GM20431 (cell line): ENCODE data around the gene TMEM205.
"Not testable (repeated sequence)": the region's sequence is repeated elsewhere in the genome, so short reads cannot be mapped to it uniquely, and the experiment has no call there.

ENCODE experiments used
- in situ Hi-C: fragments of 300-500 bp; cut with MseI, MboI; formaldehyde crosslinking; loops from one replicate; pipeline ENCODE4 v1.15.0; 2020; ENCODE audit warnings: low sequenced_read_pairs; ENCODE audit not compliant: unreplicated experiment

TMEM205 gene

DNA sequence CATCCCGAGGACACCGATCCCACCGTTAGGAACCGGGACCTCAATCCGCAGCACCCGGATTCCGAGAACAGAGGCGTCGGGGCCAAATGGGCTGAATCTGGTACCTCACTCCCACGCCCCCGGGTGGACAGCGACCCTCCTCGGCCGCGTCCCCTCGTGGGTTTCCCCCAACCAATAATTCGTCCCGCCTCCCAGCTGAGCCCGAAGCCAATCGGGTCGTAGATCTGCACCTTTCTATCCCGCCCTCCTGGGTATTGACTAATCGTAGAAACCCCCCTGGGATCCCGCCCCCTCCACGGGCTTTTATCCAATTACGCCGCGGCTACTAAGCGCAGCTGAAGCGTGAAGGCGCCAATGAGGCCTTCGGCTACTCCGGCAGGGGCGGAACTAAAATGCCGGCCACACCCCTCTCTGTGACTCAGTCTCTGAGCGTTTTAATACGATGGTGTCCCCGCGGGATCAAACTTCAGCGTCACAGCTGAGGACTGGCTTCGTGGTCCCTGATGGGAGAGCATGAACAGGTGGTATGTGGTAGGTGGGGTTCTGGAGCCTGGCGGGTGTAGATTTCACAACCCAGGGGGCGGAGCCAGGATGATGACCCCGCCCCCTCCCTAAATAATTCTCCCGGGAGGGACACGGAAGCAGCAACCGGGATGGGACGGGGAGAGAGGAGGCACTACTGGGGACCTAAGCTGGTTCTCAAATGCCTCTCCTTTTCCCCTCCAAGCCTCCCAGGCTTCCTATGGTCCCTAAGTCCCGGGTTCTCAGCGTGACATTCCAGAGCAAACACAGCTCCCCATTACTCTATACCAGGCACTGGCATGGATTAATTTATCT, at the start of gene TMEM205, which contains the start of gene CCDC159:
Gene TMEM205 (minus strand): TSS at position 165 of the 837 bp plus-strand sequence. CDS start 649 bp downstream, outside the sequence.
Gene CCDC159 (plus strand): TSS at position 416 of the 837 bp plus-strand sequence. CDS start 88 bp downstream, at position 504.
- in situ Hi-C loops: no loop called here

DNA sequence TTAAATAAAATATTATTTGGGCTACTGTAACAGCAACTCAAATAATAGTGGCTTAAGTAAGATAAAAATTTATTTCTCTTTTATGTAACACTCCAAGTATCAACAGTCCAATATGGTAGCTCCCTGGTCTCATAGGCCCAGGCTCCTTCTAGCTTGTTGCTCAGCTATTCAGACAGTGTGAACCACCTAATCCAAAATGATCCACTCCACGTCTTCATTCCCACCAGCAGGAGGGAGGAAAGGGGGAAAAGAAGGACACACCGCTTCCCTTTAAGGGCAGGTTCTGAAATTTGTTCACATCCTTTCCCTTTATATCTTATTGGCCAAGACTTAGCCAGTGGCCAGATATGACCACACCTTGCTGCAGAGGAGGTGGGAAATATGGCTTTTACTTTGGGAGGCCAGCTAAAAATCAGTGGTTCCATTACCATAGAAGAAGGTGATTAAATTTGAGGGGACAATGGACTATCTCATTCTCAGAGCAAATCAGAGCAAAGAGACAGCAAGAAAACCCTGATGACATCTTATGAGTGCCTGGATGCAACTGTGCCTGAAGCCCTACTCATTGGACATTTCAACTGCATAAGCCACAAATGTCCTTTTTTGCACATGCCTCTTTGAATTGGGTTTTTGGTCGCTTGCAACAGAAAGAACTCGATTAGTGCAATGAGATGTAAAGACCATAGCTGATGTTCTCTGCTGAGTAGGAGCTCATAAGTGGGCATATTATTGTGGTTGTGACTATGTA, 45.0 kb upstream of the TMEM205 start:
- in situ Hi-C loops: no loop called here

DNA sequence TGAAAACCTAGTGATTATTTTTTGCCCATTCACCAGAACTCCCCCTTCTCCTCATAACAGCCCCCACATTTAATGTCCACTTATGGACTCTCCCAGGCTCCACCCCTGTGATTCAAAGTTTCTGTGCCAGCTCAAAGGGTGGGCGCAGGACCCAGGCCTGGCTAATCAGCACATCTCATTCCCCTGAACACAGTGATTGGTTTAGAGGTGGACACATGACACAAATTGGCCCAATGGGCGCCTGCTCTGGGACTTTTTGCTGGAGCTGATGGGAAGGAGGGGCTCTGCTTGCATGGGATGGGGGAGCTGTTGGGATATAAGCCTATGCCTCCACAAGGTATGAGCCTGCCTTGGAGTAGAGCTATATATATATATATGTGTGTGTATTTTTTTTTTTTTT, 44.3 kb upstream of the TMEM205 start:
- in situ Hi-C loops: no loop called here

DNA sequence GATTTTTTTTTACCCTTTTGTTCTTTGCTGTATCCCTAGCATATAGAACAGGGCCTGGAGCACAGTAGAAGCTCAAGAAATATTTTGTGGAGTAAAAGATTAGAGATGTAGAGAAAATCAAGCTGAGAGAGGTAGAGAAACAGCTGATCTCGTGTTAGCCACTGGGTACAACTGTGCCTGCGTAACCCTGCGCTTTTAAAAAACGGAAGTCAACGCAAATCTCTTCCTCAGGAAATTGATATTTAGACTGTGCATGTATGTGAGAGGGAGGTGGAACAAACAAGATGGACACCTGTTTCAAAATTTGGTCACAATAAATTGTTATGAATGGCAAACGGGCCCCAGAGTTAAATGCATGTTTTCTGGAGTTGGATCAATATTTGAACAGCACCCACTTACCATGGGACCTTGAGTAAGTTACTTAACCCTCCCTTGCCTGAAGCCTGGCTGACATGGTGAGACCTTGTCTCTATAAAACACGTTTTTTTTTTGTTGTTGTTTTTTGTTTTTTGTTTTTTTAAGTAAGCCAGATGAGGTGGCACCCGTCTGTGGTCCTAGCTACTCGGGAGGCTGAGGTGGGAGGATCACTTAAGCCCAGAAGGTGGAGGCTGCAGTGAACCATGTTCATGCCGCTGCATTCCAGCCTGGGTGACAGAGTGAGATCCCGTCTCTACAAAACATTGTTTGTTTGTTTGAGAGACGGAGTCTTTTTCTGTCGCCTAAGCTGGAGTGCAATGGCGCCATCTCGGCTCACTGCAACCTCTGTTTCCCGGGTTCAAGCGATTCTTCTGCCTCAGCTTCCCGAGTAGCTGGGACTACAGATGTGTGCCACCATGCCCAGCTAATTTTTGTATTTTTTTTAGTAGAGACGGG, 41.3 kb upstream of the TMEM205 start:
- in situ Hi-C loops: no loop called here

DNA sequence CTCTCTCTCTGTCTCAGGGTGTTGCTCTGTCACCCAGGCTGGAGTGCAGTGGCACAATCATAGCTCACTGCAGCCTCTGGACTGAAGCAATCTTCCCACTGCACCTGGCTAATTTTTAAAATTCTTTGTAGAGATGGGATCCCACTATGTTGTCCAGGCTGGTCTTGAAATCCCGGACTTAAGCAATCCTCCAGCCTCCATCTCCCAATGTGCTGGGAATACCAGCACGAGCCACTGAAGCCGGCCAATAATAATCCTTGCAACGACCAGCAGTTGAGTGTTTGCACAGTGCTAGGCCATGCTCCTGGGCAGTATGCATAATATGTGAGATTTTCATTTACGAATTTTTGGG, 38.7 kb upstream of the TMEM205 start:
- in situ Hi-C loops: no loop called here

DNA sequence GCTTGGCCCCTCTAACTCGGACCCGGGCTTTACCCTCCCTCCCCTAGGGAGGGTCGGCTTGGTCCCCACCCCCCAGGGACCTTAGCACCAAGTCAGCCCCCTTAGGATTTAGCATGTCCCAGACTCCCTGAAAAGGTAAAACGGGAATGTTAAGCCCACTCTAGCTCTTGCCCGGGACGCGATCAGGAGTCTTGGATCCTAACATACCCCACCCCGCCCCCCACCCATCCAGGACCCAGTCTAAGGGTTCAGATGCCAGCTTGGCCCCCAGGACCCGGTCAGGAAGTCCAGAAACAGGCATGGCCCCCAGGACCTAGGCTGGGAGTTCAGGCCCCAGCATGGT, 37.6 kb upstream of the TMEM205 start:
- in situ Hi-C loops: no loop called here

DNA sequence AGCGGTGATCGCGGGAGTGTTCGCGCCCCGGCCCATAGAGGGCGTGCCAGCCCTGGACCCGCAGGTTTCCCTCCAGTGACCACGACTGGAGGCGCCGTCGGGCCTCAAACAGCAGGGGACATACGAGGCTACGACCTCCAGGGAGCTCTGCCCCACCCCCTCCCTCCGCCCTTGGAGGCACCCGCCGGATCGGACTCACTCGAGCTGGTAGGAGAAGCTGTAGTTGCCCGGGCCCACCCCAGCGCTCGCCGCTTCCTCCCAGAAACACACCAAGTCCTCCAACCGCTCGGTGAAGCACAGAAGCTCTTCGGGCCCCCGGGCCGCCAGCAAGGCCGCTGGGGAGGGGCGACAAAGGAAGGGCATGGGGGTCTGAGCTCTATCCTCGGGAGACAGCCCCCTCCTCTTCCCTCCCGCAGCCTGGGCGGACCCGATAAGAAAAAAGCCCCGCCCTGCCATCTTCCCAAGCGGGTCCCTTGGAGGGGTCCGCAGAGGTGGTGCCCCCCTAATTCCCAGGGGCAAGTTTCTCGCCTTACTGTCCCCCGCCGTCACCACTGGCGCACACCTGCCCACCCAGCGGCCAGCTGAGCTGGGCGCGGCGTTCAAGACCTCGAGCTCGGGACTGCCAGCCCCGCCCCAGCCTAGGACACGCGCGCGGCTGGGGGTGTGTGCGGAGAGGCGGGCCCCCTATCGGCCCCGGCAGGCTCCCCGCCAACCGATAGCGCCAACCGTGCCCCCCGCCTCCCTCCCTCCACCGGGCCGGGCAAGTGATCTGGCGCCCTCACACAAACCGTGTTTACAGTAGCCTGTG, 37.0 kb upstream of the TMEM205 start:
- in situ Hi-C loops: no loop called here

DNA sequence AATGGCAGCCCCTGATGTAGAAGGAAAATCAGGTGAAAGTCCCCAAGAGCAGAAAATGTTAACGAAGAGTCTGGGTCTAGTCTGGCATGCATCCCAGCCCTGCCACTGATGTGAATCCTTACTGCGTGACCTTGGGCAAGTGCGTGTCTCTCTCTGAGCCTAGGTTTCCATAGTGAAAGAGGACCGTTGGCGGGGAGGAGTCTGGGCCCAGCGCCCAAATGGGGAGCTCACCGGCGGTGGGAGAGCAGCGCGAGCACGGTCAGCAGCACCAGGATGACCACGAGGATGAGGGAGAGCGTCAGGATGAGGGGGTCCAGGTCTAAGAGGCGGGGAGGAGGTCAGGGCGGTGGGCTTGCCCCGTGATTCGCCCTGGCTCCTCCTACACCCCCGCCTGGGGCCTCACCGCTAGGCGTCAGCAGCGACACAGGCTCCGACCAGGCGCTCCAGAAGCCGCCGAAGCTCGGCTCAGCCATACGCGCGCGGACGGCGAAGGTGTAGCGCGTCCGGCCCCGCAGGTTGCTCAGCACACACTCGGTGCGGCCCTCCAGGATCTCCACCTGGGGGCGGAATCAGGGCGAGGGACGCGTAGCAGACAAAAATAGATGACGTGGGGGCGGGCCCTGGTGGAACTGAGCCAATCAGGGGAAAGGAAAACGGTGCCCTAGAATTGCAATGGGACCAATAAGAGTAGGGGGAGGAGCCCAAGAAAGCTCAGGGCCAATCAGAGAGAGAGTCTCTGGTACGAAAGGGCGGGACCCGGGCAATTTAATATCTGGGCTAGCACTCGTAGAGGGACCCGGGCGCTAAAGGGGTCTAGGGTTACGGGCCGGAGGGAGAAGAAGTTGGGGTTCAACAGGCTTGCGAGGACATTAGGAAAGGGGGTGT, 34.8 kb upstream of the TMEM205 start:
- in situ Hi-C loops: no loop called here

DNA sequence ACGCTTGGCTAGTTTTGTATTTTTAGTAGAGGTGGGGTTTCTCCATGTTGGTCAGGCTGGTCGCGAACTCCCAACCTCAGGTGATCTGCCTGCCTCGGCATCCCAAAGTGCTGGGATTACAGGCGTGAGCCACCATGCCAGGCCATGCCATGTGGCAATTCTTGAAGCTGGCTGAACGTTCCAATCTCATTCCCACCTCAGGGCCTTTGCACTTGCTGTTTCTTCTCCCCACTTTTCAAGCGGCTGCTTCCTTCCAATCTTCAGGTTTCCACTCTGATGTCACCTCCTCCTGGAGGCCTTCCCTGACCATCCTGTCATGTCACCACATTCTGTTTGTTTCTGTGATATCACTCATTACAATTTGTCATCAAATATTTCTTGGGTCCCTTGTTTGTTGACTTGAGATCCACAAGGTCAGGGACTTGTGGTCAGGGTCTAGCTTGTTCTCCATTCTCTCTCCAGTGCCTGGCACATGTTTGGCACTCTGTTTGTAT, 33.8 kb upstream of the TMEM205 start:
- in situ Hi-C loops: no loop called here

DNA sequence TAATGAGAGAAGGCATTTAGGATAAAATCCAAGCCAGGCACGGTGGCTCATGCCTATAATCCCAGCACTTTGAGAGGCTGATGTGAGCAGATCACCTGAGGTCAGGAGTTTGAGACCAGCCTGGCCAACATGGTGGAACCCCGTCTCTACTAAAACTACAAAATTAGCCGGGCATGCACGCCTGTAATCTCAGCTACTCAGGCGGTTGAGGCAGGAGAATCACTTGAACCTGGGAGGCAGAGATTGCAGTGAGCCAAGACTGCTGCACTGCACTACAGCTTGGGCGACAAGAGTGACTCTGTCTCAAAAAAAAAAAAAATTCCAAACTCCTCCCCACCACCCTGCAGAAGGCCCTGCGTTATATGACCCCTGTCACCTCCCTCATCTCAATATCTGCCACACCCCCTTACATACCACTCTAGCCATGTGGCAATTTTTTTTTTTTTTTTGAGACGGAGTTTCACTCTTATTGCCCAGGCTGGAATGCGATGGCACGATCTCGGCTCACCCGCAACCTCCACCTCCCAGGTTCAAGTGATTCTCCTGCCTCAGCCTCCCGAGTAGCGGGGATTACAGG, 33.3 kb upstream of the TMEM205 start:
- in situ Hi-C loops: not testable (repeated sequence)

DNA sequence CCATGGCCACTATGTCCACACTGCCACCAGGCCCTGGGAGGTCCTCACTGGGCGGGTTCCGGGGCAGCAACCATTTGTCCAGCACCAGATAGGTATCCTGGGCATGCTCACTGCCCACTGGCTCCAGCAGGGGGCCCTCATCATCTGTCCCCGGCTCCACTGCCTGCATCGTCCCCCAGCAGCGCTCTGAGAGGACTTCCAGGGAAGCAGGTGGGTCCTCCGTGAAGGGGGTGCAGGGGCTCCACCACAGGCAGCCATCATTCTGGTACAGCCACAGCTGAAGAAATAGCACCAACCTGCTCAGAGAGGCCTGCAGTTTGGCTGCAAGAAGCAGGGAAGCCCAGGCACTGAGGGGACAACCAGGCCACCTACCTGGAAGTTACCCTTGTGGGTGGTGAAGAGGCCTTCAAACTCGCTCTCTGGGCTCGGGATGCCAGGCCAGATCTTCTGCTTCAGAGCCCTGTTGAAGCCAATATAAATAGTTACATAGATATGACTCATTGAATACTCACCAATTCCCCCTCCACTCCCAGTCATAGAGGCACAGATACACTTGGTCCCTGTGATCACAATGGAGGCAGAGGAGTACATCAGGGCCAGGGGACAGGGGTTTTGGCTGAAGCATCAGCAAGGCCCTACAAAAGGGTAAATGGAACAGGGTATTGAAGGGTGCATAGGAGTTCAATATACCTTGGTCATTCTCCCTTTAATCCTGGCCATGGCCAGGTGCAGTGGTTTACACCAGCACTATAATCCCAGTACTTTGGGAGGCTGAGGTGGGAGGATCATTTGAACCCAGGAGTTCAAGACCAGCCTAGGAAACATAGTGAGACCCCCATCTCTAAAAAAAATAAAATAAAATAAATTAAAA, 32.5 kb upstream of the TMEM205 start:
- in situ Hi-C loops: no loop called here

DNA sequence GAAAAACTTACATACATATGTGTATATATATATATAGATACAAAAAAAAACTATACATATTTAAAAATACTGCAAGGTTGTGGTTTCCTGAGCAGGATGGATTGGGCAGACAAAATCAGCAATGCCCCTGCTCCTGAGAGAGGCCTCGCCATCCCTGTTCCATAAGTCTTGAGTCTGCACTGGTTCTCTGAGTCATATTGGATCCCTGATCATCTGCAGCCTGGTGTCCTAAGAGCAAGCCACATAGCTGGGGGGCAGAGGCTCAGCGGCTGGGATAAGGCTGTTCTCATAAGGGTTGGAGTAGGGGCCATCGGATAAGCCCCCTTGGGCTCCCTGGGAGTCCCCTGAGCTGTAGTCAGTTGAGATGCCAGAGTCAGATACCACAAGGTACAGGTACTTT, 31.7 kb upstream of the TMEM205 start:
- in situ Hi-C loops: no loop called here

DNA sequence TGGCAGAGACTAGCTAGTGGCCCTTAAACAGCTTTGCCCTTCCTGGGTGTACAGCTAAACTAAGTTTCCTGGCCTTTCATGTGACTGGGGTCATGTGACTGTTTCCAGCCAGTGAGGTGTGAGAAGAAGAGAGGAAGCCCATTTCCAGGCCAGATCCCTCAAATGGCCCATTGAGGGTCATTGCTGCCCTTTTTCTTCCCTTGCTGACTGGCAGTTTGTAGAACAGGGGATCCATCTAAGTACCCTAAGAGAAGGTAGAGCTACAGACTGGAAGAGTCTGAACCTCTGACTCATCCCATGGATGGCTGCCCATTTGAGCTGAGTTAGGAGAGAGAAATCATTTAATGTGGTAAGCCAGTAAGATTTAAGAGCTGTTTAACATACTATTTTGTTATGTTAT, 31.2 kb upstream of the TMEM205 start:
- in situ Hi-C loops: no loop called here

DNA sequence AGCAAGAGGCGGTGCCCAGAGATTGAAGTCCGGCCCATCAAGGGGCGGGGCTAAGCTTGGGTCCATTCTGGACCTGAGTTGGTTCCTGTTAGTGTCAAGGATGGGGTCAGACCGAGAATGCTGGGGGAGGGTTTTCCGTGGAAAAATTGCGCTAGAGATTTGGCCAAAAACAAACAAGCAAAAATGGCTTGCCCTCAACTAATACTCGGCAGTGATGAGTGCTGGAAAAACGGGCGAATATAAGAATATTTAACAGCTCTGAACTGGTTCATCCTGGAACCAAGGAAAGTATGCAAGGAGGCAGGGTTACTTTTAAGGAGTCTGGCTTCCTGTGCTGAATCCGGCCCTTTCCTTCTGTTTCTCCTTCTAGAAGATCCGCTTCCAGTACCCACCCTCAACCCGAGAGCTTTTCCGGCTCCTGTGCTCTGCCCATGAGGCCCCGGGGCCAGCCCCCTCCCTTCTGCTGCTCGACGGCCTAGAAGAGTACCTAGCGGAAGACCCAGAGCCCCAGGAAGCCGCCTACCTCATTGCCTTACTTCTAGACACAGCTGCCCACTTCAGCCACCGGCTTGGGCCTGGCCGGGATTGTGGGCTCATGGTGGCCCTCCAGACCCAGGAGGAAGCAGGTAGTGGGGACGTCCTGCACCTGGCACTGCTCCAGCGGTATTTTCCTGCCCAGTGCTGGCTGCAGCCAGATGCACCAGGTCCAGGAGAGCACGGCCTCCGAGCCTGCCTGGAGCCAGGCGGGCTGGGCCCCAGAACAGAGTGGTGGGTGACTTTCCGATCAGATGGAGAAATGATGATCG, 29.3 kb upstream of the TMEM205 start:
- in situ Hi-C loops: no loop called here

DNA sequence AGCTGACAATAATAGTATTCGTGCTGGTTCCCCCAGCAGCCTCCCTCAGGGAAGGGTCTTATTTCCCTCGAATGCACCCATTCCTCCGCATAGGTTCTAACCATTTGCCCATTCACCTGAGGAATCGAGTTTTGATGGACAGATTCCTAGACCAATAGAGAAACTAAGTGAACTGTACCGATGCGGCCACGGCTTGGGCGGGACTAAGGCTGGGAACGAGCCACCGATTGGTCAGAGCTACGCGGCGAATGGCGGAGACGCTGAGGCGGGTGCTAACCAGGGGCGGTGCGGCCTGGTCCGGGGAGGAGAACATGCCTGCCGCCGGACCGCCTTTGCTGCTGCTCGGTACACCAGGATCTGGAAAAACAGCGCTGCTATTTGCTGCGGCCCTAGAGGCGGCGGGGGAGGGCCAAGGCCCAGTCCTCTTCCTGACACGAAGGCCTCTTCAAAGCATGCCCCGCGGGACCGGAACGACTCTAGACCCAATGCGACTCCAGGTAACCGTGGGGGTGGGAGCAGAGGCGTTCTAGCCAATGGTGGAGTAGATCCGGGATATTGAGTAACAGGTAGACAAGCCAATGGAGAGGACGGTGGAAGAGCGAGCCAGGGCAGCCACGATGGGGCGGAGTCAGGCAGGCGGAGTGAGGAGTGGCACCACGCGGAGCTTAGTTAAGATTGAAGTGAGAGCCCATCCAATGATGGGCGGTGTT, 28.5 kb upstream of the TMEM205 start, which contains the start of gene SWSAP1:
Gene SWSAP1 (plus strand): TSS at position 234 of the 710 bp plus-strand sequence. CDS start 15 bp downstream, at position 249.
- in situ Hi-C loops: no loop called here
